HG02588 (cell line): ENCODE data around the gene RNF224.
"Not testable (repeated sequence)": the region's sequence is repeated elsewhere in the genome, so short reads cannot be mapped to it uniquely, and the experiment has no call there.

ENCODE experiments used
- ATAC-seq: cut with Tn5 transposase; IDR thresholded peaks from one replicate; pipeline ENCODE4 v1.9.1; 2021; ENCODE audit warnings: mild to moderate bottlenecking, moderate library complexity; ENCODE audit not compliant: unreplicated experiment

RNF224 gene

GRCh38 chr9:137251490-137252268 is 24.4 kb downstream of the RNF224 start:
- no peak for ATAC-seq

DNA sequence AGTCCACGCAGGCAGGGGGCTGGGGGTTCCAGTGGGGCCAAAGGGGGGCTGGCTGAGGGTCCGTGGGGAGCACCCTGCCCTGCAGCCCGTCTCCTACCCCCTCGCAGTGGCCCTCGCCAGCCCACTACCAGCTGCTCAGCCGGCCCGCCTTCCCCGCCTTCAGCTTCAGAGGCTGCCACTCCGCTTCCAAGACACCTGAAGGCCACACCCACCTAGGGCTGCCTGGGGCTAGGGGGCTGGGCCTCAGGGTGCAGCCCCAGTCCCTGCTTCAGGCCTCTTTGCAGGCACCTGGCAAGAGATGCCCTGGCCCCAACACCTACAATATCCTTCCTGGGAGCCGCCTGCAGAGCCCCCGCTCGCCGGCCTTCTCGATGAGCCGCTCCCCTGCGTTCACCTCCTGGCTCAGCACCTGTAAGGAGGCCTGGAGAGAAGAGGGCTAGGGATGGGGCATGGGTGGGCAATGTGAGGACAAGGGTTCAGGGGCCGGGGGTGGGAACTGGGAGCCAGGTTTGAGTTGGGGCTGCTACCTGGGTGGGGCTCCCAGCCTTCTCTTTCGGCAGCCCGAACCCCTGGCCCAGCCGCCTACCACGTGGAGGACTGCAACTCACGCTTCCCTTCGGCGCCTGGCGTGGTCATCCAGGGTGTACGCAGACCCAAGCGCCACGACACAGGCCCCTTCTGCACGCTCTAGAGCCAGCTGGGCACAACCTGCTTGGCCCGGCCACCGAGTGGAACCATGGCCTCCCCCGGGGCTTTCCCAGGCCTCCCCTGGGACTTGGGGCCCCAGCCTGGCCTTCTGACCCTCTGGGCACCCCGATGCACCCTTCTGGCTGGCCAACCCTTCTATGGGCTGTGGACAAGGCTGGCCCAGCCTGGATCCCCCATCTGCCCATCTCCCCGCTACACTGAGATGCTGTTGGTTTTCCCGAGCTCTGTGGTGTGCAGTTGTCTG is 25.5 kb downstream of the RNF224 start:
- ATAC-seq, result no peak

DNA sequence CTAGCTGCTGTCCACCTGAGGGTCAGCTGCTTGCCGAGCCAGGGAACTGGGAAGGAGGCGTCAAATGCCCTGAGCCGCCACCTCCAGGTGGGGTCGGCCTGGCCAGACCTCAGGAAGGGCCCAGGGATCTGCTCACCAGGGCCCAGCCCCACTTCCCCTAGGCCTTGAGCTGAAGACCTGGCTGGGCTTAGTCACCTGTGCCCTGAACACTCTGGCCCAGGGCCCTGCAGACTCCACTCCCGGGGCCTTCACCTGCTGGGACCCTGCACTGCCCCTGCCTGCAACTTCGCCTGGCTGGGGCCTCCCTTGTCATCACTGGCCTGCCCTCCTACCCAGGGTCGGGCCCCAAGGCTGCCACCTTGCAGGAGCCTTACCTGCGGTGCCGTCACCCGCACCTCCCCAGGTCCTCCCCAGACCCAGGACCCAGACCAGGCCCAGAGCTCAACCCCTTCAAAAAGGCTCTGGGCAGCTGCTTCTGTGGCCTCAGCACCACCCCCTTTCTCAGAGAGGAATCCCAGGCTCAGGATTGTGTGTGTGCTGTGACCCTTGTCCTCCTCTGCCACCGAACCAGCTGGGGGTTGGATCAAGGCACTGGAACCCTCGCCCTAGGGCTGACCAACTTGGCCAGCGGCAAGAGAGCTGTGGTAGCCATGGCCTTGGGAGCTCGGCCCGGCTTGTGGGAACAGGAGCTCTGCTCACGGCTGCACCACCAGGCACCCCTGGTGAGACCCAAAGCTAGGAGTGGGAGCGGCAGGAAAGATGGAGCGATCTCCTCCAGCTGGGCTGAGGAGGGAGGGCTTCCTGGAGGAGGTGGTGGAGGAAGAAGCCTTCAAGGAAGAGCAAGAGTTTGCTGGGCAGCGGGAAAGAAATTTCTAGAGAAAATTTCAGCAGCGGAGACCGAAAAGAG is 26.7 kb downstream of the RNF224 start:
- ATAC-seq, result no peak

DNA sequence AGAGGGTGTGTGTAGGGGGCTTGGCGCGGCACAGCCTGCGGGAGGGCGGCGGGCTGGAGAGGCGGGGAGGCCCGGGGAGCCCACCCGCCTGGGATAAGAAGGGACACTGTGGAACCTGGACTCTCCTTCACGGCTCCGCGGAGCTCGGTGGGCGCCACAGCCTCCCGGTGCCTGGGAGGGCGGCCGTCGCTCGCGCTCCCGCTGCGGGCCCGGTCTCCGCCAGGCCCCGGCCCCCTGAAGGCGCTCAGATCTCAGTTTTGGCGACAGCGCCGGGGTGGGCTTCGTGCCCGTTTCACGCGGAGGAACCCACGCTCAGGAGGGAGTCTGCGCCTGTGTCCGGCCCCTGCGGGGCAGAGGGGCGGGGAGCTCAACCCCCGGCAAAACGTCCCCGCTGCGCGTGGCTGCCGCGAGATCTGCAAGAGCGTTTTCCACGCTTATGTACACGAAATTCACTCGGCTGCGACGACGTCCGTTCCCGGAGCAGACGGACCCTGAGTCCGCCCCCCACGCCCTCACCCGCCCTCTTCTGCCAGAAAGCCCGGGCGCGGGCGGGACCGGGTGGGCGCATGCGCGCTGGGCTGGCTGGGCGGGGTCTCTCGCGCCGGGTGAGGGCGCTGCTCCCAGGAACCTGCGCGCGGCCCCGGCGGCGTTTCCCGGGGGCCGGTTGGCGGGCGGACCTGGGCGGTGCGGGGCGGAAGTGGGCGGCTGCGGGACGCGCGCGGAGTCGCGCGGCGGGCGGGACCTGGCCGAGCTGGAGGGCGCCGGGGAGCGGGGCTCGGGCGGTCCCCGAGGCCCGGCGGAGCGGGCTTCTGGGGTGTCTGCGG is 27.5 kb downstream of the RNF224 start, which contains the start of gene NELFB:
Gene NELFB (plus strand): TSS at position 704 of the 824 bp plus-strand sequence.
- peak; percentile 79 for ATAC-seq

DNA sequence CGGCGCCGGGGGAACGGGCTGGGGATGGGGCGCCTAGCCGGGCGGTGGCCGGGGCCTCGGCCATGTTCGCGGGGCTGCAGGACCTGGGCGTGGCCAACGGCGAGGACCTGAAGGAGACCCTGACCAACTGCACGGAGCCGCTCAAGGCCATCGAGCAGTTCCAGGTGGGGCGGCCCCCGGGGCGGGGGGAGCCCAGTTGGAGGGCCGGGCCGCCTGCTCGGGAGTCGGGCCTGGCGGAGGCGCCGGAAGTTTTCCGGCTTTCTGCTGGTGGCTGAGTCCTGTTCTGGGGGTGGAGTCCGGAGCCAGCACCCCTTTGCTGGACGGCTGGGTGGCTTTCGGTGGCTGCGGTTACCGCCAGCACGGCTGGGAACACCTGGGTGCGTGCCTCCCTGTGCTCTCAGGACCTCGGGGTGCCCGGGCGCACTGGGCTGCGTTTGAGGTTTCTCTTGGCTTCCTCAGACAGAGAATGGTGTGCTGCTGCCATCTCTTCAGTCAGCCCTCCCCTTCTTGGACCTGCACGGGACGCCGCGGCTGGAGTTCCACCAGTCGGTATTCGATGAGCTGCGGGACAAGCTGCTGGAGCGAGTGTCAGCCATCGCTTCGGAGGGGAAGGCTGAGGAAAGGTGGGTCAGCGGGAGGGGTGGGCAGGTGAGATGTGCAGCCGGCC is 28.3 kb downstream of the RNF224 start:
- ATAC-seq, result peak; percentile 24

- no peak for ATAC-seq
Observed at GRCh38 chr9:137256362-137256761, 29.1 kb downstream of the RNF224 start.

GRCh38 chr9:137256856-137257255 is 29.6 kb downstream of the RNF224 start:
- no peak for ATAC-seq

DNA sequence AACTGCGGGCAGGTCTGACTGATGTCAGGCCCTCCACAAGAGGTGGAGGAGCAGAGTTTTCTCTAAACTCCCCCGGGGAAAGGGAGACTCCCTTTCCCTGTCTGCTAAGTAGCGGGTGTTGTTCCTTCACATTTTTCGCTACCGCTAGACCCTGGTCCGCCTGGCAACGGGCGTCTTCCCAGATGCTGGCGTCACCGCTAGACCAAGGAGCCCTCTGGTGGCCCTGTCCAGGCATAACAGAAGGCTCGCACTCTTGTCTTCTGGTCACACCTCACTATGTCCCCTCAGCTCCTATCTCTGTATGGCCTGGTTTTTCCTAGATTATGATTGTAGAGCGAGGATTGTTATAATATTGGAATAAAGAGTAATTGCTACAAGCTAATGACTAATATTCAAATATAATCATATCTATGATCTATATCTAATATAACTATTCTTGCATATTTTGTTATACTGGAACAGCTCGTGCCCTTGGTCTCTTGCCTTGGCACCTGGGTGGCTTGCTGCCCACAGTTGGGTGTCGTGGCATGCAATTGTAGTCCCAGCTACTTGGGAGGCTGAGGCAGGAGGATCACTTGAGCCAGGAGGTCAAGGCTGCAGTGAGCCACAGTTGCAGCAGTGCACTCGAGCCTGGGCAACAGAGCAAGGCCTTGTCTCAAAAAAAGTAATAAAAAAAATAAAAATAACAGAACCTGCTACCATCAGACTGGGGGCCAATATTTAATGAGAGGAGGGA is 35.0 kb downstream of the RNF224 start:
- not testable (repeated sequence) for ATAC-seq

- no peak for ATAC-seq
Observed at GRCh38 chr9:137262909-137263285, 35.6 kb downstream of the RNF224 start.

DNA sequence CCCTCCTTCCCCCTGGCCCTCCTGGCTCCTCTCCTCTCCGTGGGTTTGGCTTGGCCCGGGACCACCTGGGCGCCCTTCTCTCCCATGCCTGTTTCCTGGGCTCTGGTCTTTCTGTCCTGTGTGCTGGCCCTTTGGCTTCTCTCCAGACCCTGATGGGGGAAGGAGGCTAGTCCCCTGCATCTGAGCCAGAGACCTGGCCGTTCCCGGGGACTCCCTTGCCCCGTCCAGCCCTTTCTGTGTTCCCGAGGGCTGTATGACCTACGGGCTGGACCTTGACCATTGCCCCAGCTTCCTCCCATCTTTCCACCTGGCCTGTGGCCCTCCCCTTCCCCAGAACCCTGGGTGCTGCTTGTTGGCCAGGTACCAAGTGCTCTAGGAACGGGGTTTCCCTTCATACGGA is 36.2 kb downstream of the RNF224 start:
- no peak for ATAC-seq

GRCh38 chr9:137264067-137264466 is 36.8 kb downstream of the RNF224 start:
- ATAC-seq, result no peak

DNA sequence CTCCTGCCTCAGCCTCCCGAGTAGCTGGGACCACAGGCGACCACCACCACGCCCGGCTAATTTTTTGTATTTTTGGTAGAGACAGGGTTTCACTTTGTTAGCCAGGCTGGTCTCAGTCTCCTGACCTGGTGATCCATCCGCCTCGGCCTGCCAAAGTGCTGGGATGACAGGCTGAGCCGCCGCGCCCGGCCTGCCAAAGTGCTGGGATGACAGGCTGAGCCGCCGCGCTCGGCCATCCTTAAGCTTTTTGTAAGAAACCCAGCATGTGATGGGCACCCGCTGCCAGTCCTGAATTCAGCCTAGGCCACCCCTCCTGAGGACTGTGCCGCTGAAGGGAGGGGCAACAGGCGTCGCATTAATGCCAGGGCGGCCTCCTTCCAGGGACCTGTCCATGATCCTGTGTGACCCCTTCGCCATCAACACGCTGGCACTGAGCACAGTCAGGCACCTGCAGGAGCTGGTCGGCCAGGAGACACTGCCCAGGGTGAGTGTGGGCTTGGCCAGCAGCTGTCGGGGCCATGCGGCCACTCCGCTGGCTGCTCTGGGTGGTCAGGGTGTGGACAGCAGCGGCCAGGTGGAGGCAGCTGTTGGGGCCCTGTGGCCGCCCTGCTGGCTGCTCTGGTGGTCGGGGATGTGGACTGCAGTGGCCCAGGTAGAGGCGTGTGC is 38.3 kb downstream of the RNF224 start:
- ATAC-seq, result no peak

DNA sequence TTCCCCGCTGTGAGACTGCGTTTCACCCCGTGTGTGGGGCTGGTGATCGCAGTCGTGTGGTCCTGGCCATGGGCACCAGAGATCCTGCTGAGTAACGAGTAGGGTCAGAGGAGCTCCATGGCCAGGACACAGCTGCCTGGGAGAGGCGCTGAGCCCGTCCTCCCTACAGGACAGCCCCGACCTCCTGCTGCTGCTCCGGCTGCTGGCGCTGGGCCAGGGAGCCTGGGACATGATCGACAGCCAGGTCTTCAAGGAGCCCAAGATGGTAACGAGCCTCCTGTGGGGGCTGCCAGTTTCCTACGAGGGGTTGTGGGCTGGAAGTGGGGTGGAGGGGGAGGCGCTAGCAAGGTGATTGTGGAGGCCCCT is 38.8 kb downstream of the RNF224 start:
- no peak for ATAC-seq

GRCh38 chr9:137266585-137267453 is 39.5 kb downstream of the RNF224 start:
- no peak for ATAC-seq

DNA sequence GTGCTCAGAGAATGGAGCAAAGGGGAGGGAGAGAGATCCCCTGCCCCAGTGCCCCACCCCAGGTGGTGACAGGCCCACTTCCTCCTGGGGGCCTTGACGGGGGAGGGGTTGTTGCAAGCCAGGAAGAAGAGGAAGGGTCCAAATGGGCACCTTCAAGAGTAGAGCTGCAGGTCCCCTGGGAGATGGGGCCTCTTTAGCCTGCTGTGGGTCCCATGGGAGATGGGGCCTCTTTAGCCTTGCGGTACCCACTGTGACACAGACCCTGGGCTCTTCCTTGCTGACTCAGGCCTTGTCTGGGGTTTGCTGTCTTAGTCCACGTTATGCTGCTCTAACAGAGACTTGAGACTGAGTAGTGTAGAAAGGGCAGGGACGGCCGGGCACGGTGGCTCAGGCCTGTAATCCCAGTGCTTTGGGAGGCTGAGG is 40.6 kb downstream of the RNF224 start:
- ATAC-seq, result no peak

DNA sequence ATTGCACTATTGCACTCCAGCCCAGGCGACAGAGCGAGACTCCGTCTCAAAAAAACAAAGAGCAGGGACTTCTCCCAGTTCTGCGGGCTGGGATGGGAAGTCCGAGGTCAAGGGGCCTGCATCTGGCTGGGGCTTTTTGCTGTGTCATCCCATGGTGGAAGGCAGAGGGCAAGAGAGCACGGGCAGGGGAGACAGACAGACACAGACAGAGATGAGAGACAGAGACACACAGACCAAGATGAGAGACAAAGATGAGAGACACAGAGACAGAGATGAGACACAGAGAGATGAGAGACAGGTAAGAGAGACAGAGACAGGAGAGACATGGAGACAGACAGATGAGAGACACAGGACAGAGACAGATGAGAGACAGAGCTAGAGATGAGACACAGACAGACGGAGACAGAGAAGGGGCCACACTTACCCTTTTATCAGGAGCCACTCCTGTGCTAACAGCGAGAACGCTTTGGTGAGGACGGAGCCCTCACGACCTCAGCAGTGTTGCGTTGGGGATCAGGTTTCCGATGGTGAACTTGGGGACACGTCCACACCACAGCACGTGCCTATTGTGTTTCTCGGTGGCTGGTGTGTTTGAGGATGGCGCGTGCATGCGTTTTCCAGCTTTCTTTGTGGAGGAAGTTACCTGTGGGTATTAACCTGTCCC is 41.4 kb downstream of the RNF224 start:
- ATAC-seq, result no peak
